ENCODE results near the gene IYD.

- TF ChIP-seq POLR2A (IDR thresholded peaks at IDR 0.05; ENCODE audit: low read depth, low read length) (no peak), SPI1 (IDR thresholded peaks at IDR 0.05; ENCODE audit: borderline replicate concordance, insufficient read depth, low read depth, low read length) (no peak), CTCF (IDR thresholded peaks at IDR 0.05 in 2 of 3, conservative IDR thresholded peaks at IDR 0.05 in 1 of 3; ENCODE audit: control insufficient read depth in 2 of 3, extremely low read depth in 1 of 3, insufficient read depth in 1 of 3, low read depth in 3 of 3, low read length in 3 of 3) (no peak), EP300 (IDR thresholded peaks at IDR 0.05; ENCODE audit: borderline replicate concordance in 1 of 2, control insufficient read depth in 1 of 2, low read depth in 2 of 2, low read length in 2 of 2) (no peak), NR2C2 (IDR thresholded peaks at IDR 0.05; ENCODE audit: borderline replicate concordance, control insufficient read depth, insufficient read length, low read depth) (no peak), BHLHE40 (IDR thresholded peaks at IDR 0.05; ENCODE audit: borderline replicate concordance in 1 of 2, low read depth in 2 of 2, low read length in 1 of 2) (no peak), USF2 (IDR thresholded peaks at IDR 0.05; ENCODE audit: borderline replicate concordance, low read depth, low read length) (no peak)
These were observed 48.4 kb upstream of the IYD start for GRCh38 chr6:150320442-150320841.
